ENCODE measurements around the gene SPATA22. TPM values are rescaled to one million over a fixed set of nuclear protein-coding genes. Genes with fewer than 3 reads are reported as not detected.

Gene SPATA22
- total and polyA plus RNA-seq, 2 experiments from 2014 or later, result not detected

DNA sequence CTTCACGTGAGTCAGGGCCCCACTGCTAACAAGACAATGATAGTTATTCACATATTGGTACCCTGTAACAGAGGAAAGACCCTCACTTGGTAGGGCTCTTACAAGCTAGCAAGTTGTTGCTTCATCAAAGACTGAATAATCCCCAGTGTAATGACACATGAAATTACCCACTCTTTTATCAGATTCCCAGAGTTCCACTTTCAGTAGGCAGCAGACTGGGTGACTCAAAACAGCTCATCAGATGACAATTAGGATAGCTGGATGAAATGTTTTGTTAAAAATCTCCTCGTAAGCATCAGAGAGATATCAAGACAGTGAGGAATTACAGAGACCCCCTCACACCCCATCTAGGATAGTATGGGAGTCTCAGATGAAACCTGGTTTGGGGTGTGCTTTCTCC, 31.2 kb downstream of the SPATA22 start:
- H3K4me3 ChIP-seq, result no peak overlapping the region
- DNase-seq (ENCODE audit: low spot score), result no peak
- H4K20me1 ChIP-seq (replicated peaks; ENCODE audit: insufficient read depth), result no peaks in the 10 kb centered on the region
- TF ChIP-seq NANOG (IDR thresholded peaks at IDR 0.05; ENCODE audit: borderline replicate concordance) (no peak), CREB1 (CRISPR knock-in tag; IDR thresholded peaks at IDR 0.05; ENCODE audit: low read depth) (no peak), POLR2AphosphoS5 (IDR thresholded peaks at IDR 0.05; ENCODE audit: low read depth) (no peak), STAT1 (IDR thresholded peaks at IDR 0.05; ENCODE audit: unreplicated experiment) (no peak), ZNF114 (CRISPR knock-in tag; IDR thresholded peaks at IDR 0.05) (no peak), EZH2 (IDR thresholded peaks at IDR 0.05; ENCODE audit: low read depth, unreplicated experiment) (no peak), ZNF331 (CRISPR knock-in tag; IDR thresholded peaks at IDR 0.05; ENCODE audit: low read depth) (no peak), EZH2phosphoT487 (IDR thresholded peaks at IDR 0.05; ENCODE audit: unreplicated experiment) (no peak), JUNB (IDR thresholded peaks at IDR 0.05; ENCODE audit: unreplicated experiment) (no peak)
- TF ChIP-seq, protein P1, sequence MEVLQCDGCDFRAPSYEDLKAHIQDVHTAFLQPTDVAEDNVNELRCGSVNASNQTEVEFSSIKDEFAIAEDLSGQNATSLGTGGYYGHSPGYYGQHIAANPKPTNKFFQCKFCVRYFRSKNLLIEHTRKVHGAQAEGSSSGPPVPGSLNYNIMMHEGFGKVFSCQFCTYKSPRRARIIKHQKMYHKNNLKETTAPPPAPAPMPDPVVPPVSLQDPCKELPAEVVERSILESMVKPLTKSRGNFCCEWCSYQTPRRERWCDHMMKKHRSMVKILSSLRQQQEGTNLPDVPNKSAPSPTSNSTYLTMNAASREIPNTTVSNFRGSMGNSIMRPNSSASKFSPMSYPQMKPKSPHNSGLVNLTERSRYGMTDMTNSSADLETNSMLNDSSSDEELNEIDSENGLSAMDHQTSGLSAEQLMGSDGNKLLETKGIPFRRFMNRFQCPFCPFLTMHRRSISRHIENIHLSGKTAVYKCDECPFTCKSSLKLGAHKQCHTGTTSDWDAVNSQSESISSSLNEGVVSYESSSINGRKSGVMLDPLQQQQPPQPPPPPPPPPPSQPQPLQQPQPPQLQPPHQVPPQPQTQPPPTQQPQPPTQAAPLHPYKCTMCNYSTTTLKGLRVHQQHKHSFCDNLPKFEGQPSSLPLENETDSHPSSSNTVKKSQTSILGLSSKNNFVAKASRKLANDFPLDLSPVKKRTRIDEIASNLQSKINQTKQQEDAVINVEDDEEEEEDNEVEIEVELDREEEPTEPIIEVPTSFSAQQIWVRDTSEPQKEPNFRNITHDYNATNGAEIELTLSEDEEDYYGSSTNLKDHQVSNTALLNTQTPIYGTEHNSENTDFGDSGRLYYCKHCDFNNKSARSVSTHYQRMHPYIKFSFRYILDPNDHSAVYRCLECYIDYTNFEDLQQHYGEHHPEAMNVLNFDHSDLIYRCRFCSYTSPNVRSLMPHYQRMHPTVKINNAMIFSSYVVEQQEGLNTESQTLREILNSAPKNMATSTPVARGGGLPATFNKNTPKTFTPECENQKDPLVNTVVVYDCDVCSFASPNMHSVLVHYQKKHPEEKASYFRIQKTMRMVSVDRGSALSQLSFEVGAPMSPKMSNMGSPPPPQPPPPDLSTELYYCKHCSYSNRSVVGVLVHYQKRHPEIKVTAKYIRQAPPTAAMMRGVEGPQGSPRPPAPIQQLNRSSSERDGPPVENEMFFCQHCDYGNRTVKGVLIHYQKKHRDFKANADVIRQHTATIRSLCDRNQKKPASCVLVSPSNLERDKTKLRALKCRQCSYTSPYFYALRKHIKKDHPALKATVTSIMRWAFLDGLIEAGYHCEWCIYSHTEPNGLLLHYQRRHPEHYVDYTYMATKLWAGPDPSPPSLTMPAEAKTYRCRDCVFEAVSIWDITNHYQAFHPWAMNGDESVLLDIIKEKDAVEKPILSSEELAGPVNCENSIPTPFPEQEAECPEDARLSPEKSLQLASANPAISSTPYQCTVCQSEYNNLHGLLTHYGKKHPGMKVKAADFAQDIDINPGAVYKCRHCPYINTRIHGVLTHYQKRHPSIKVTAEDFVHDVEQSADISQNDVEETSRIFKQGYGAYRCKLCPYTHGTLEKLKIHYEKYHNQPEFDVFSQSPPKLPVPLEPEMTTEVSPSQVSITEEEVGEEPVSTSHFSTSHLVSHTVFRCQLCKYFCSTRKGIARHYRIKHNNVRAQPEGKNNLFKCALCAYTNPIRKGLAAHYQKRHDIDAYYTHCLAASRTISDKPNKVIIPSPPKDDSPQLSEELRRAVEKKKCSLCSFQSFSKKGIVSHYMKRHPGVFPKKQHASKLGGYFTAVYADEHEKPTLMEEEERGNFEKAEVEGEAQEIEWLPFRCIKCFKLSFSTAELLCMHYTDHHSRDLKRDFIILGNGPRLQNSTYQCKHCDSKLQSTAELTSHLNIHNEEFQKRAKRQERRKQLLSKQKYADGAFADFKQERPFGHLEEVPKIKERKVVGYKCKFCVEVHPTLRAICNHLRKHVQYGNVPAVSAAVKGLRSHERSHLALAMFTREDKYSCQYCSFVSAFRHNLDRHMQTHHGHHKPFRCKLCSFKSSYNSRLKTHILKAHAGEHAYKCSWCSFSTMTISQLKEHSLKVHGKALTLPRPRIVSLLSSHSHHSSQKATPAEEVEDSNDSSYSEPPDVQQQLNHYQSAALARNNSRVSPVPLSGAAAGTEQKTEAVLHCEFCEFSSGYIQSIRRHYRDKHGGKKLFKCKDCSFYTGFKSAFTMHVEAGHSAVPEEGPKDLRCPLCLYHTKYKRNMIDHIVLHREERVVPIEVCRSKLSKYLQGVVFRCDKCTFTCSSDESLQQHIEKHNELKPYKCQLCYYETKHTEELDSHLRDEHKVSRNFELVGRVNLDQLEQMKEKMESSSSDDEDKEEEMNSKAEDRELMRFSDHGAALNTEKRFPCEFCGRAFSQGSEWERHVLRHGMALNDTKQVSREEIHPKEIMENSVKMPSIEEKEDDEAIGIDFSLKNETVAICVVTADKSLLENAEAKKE (CRISPR knock-in tag; IDR thresholded peaks at IDR 0.05), result no peak
- TF ChIP-seq, protein P2, sequence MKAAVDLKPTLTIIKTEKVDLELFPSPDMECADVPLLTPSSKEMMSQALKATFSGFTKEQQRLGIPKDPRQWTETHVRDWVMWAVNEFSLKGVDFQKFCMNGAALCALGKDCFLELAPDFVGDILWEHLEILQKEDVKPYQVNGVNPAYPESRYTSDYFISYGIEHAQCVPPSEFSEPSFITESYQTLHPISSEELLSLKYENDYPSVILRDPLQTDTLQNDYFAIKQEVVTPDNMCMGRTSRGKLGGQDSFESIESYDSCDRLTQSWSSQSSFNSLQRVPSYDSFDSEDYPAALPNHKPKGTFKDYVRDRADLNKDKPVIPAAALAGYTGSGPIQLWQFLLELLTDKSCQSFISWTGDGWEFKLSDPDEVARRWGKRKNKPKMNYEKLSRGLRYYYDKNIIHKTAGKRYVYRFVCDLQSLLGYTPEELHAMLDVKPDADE (IDR thresholded peaks at IDR 0.05), result no peak
- TF ChIP-seq, protein P3, sequence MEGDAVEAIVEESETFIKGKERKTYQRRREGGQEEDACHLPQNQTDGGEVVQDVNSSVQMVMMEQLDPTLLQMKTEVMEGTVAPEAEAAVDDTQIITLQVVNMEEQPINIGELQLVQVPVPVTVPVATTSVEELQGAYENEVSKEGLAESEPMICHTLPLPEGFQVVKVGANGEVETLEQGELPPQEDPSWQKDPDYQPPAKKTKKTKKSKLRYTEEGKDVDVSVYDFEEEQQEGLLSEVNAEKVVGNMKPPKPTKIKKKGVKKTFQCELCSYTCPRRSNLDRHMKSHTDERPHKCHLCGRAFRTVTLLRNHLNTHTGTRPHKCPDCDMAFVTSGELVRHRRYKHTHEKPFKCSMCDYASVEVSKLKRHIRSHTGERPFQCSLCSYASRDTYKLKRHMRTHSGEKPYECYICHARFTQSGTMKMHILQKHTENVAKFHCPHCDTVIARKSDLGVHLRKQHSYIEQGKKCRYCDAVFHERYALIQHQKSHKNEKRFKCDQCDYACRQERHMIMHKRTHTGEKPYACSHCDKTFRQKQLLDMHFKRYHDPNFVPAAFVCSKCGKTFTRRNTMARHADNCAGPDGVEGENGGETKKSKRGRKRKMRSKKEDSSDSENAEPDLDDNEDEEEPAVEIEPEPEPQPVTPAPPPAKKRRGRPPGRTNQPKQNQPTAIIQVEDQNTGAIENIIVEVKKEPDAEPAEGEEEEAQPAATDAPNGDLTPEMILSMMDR (conservative IDR thresholded peaks at IDR 0.05; ENCODE audit: low read depth in 2 of 2), result no peak
- TF ChIP-seq, protein P4, sequence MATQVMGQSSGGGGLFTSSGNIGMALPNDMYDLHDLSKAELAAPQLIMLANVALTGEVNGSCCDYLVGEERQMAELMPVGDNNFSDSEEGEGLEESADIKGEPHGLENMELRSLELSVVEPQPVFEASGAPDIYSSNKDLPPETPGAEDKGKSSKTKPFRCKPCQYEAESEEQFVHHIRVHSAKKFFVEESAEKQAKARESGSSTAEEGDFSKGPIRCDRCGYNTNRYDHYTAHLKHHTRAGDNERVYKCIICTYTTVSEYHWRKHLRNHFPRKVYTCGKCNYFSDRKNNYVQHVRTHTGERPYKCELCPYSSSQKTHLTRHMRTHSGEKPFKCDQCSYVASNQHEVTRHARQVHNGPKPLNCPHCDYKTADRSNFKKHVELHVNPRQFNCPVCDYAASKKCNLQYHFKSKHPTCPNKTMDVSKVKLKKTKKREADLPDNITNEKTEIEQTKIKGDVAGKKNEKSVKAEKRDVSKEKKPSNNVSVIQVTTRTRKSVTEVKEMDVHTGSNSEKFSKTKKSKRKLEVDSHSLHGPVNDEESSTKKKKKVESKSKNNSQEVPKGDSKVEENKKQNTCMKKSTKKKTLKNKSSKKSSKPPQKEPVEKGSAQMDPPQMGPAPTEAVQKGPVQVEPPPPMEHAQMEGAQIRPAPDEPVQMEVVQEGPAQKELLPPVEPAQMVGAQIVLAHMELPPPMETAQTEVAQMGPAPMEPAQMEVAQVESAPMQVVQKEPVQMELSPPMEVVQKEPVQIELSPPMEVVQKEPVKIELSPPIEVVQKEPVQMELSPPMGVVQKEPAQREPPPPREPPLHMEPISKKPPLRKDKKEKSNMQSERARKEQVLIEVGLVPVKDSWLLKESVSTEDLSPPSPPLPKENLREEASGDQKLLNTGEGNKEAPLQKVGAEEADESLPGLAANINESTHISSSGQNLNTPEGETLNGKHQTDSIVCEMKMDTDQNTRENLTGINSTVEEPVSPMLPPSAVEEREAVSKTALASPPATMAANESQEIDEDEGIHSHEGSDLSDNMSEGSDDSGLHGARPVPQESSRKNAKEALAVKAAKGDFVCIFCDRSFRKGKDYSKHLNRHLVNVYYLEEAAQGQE (IDR thresholded peaks at IDR 0.05; ENCODE audit: unreplicated experiment), result no peak
- H3K9me3 Mint-ChIP-seq, result no peaks in the 10 kb centered on the region; the same call in 2 of the 3 replicates
- no peak overlapping the region for H3K27ac ChIP-seq (ENCODE audit: low read depth)
- H3K4me1 Mint-ChIP-seq, result peaks cover 8% of the 10 kb centered on the region; the same call in 2 of the 3 replicates
- no peak for ATAC-seq
- H3K9me2 ChIP-seq (ENCODE audit: insufficient read depth), result peaks cover 7% of the 10 kb centered on the region; the same call in 1 of the 2 replicates
- H3F3A ChIP-seq (replicated peaks; ENCODE audit: low read depth), result no peaks in the 10 kb centered on the region
- no peak overlapping the region for H3K4me3 Mint-ChIP-seq
- H3K4me2 ChIP-seq, result no peak overlapping the region
- no peak overlapping the region for H3K27ac Mint-ChIP-seq
- peaks cover 1% of the 10 kb centered on the region for H3K27me3 Mint-ChIP-seq (ENCODE audit: insufficient read depth, low read depth, poor library complexity)
- no peaks in the 10 kb centered on the region for H3K27me3 ChIP-seq (ENCODE audit: insufficient read depth)
- no peaks in the 10 kb centered on the region for H3K79me2 ChIP-seq (replicated peaks; ENCODE audit: insufficient read depth)
- H3K4me1 ChIP-seq (ENCODE audit: insufficient read depth), result peaks cover 12% of the 10 kb centered on the region
- peak overlapping the region; percentile 40; the same call in 1 of the 2 replicates for H2AFZ ChIP-seq
- no peaks in the 10 kb centered on the region for H3K36me3 Mint-ChIP-seq (ENCODE audit: low read depth)
- H3K36me3 ChIP-seq (ENCODE audit: insufficient read depth), result no peaks in the 10 kb centered on the region

Measured in GM23338 (cell line).